HL-60/S4 treated with phorbol 12-myristate 13-acetate at 8.2 ng/mL for 4 days and 3 days (cell line): ENCODE measurements around the gene SRGAP1.

Source experiments
- in situ Hi-C: fragments of 300-500 bp; cut with MboI; formaldehyde crosslinking; loops from 2 replicates; pipeline ENCODE4 v1.15.0; 2022; ENCODE audit warnings: low sequenced_read_pairs

SRGAP1 gene

GRCh38 chr12:63900922-63901793, 56.7 kb downstream of the SRGAP1 start:
- in situ Hi-C loops: no loop called here

- in situ Hi-C loops: no loop called here
These were observed 60.2 kb downstream of the SRGAP1 start for GRCh38 chr12:63904653-63905052.

DNA sequence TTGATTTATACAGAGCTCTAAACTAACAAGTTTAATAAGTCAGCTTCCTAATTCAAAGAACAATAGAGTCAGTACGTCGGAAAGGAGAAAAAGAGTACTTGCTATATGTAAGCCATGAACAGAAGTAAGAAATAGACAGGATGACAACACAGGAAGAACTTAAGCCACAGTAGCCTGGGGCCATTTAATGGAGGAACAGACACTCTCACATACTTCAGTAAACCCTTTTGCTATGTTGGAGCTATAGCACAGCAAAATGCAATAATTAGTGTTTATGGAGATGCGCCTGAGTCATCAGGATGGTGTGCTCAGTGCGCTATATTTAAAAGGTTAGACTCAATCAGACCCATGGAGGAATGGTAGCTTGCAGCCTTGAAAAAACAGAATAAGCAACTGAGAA, 61.0 kb downstream of the SRGAP1 start:
- in situ Hi-C loops: no loop called here

GRCh38 chr12:63906876-63907275, 62.4 kb downstream of the SRGAP1 start:
- in situ Hi-C loops: no loop called here

DNA sequence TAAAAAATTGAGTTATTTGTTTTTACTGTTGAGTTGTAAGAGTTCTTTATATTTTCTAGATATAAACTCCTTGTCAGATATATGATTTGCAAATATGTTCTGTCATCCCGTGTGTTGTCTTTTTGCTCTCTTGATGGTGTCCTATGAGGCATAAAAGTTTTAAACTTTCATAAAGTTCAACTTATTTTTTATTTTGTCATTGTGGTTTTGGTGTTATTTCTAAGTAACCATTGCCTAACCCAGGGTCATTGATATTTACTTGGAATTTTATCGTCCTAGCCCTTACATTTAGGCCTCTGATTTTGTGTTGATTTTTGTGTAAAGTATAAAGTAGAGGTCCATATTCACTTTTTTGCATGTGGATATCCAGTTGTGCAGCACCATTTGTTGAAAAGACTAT, 63.1 kb downstream of the SRGAP1 start:
- in situ Hi-C loops: no loop called here

- in situ Hi-C loops: no loop called here
These were observed 65.2 kb downstream of the SRGAP1 start for GRCh38 chr12:63909746-63910145.

DNA sequence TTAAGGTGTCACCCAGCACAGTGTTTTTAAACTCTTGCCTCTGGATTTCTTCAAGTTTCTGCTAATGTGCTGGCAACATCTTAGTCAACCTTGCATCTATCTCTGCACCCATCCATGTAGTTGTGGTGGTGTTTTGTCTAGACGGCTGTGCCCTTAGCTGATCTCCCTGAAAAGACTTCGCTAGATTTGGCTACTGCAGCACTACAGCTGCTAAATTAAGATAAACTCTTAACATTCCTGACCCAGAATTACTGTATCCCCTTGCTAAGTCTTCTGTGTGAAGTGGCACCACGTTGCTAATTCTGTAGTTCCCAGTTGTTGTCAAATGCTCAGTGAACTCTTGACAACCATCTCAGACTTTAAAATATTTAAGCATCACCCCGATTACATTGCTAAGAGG, 66.8 kb downstream of the SRGAP1 start:
- in situ Hi-C loops: no loop called here

GRCh38 chr12:63912651-63913050, 68.2 kb downstream of the SRGAP1 start:
- in situ Hi-C loops: no loop called here

- in situ Hi-C loops: no loop called here
These were observed 69.4 kb downstream of the SRGAP1 start for GRCh38 chr12:63913929-63914328.

GRCh38 chr12:63915105-63915800, 70.8 kb downstream of the SRGAP1 start:
- in situ Hi-C loops: no loop called here

GRCh38 chr12:63916561-63917476, 72.3 kb downstream of the SRGAP1 start:
- in situ Hi-C loops: no loop called here

- in situ Hi-C loops: no loop called here
These were observed 73.0 kb downstream of the SRGAP1 start for GRCh38 chr12:63917477-63917862.

DNA sequence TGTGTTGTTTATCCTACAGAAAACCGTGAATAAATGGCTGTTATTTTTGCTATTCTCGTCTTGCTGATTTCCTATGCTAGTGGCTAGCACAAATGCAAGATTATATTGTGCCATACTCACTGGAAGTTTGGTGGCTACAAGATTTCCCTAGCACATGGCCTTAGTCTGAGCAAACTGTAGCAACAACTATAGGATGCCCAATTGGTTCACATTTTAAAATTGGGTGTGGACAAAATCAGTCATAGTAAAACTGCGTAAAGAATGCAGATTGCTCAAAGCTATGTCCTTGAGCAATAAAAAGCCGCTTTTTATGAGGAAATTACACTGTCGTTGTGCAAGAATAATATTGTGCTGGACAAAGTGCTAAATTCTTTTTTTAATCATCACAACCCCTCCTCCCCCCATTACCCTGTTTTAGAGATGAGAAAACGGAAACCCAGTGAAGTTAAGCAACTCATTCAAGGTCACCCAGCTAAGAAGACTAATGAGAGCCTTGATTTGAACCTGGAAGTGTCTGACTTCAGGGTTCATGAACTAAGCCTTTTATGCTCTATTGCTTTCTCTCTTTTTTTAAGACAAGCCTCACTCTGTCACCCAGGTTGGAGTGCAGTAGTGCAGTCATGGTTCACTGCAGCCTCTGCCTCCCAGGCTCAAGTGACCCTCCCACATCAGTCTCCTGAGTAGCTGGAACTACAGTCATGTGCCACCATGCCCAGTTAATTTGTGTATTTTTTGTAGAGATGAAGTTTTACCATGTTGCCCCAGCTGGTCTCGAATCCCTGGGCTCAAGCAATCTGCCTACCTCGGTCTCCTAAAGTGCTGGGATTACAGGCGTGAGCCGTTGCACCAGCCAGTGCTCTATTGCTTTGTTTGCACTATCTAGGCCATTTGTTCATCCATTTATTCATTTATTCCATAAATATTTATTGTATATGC, 73.6 kb downstream of the SRGAP1 start:
- in situ Hi-C loops: no loop called here

GRCh38 chr12:63918800-63919300, 74.3 kb downstream of the SRGAP1 start:
- in situ Hi-C loops: no loop called here

DNA sequence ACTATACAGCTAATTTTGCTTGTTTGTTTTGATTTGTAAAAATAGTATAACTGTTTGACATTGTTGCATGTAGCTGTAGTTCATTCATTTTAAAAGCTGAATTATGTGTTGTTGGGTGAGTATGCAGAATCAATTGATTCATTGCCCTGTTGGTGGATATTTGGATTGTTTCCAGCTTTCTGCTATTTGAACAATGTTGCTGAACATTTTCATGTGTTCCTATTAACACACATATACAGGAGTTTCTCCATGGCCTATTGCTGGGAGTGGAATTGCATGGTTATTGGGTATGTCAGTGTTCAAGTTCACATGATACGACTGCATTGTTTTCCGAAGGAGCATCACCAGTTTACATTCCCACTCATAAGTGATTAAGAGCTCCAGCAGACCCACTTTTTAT, 75.3 kb downstream of the SRGAP1 start:
- in situ Hi-C loops: no loop called here

- in situ Hi-C loops: no loop called here
These were observed 76.7 kb downstream of the SRGAP1 start for GRCh38 chr12:63921157-63921556.

DNA sequence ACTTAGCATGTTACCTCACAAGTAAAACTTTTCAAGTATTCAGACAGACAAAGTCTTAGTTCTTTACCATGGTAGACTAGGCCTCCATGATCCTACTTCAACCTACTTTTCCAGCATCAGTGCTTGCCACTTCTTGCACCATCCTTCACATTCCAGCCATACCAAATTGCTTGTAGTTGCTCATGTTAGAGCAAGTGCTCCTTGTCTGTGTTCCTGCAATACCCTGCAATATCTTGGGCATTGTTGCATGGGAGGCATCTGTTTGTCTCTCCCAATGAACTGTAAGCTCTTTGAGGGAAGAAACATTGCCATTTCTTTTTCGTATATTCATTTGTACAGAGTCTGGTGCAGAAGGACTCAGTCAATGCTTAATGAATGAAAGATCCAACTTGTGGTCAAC, 78.0 kb downstream of the SRGAP1 start:
- in situ Hi-C loops: no loop called here

- in situ Hi-C loops: no loop called here
These were observed 80.3 kb downstream of the SRGAP1 start for GRCh38 chr12:63924781-63925180.

- in situ Hi-C loops: no loop called here
These were observed 83.0 kb downstream of the SRGAP1 start for GRCh38 chr12:63927511-63927910.

GRCh38 chr12:63928305-63928704, 83.8 kb downstream of the SRGAP1 start:
- in situ Hi-C loops: no loop called here
